Lung (tissue), 12 donors: ENCODE measurements around the gene GALC. TPM values are rescaled to one million over a fixed set of nuclear protein-coding genes. Genes with fewer than 3 reads are reported as not detected.

ENCODE experiments used
- ATAC-seq: fragments of 200-7000 bp; cut with Tn5 transposase; one replicate; pipeline ENCODE4 v1.9.1; 2020; ENCODE audit warnings: moderate number of reproducible peaks; ENCODE audit not compliant: insufficient read depth, low FRiP score
- DNase-seq, 3 donors: peaks; one replicate each; pipeline ENCODE4 v3.0.0-alpha.2; 2013 to 2017
- H3K27ac ChIP-seq, 2 donors: one replicate each; pipeline ENCODE4 v1.5.1; 2013; ENCODE audit warnings: mild to moderate bottlenecking in 2 of 2, moderate library complexity in 2 of 2, control low read depth in 1 of 2, inconsistent platforms in 1 of 2, low read depth in 1 of 2, low read length in 1 of 2
- H3K27me3 ChIP-seq, 3 donors: one replicate each; pipeline ENCODE4 v1.5.1; 2013; ENCODE audit warnings: low read length in 2 of 3; ENCODE audit not compliant: control insufficient read depth in 3 of 3, insufficient read depth in 3 of 3
- H3K36me3 ChIP-seq, 4 donors: one replicate each; pipeline ENCODE4 v1.5.1; 2013; ENCODE audit warnings: low read length in 4 of 4, mild to moderate bottlenecking in 1 of 4, moderate library complexity in 1 of 4; ENCODE audit not compliant: control insufficient read depth in 4 of 4, insufficient read depth in 4 of 4
- H3K4me1 ChIP-seq, 5 donors: one replicate each; pipeline ENCODE4 v1.5.1; 2013; ENCODE audit warnings: low read length in 5 of 5, mild to moderate bottlenecking in 2 of 5, moderate library complexity in 1 of 5; ENCODE audit not compliant: control insufficient read depth in 5 of 5, insufficient read depth in 5 of 5
- H3K4me3 ChIP-seq: one replicate; pipeline ENCODE4 v1.5.1; 2013; ENCODE audit warnings: mild to moderate bottlenecking, control low read depth, moderate library complexity
- H3K9ac ChIP-seq, 2 donors: one replicate each; pipeline ENCODE4 v1.5.1; 2013; ENCODE audit warnings: low read length in 2 of 2, control low read depth in 1 of 2; ENCODE audit not compliant: insufficient read depth in 1 of 2
- H3K9me3 ChIP-seq, 4 donors: one replicate each; pipeline ENCODE4 v1.5.1; 2013; ENCODE audit warnings: low read length in 3 of 4, mild to moderate bottlenecking in 1 of 4, moderate library complexity in 1 of 4; ENCODE audit not compliant: control insufficient read depth in 4 of 4, insufficient read depth in 3 of 4
- WGBS, 2 donors: extraction: QIAGEN DNeasy Blood & Tissue Kit; methylation state at CpG; one replicate each; pipeline ENCODE4 v1.1.7; 2013; 5-methylcytosine and 5-hydroxymethylcytosine counted together
- polyA plus RNA-seq, 2 donors: library from polyadenylated mRNA; stranded (reverse); fragments of 200-250 nt; gene quantifications; one replicate each; pipeline ENCODE4 v1.2.1, GENCODE V29; 2013
- total RNA-seq, 2 donors: library from RNA; depleted of rRNA in 1 of 2; stranded (reverse); fragments of >200 nt in 1 of 2; gene quantifications; one replicate each; pipeline ENCODE4 v1.2.1, GENCODE V29; 2014 to 2021
- TF ChIP-seq, protein P1 (sequence below): IDR thresholded peaks from 2 replicates; pipeline ENCODE4 v1.5.1; 2012; ENCODE audit warnings: mild to moderate bottlenecking; ENCODE audit errors: control extremely low read depth, extremely low read depth
- donor health status: control.
- donor health status: control.
- donor health status: Bipolar disorder and iron deficiency.
- donor health status: healthy.
- donor health status: DM: yes; HTN: yes; CAD: no.

GALC gene
- total and polyA plus RNA-seq, 4 donors: 10.0 to 51.1 (median 33.5) TPM

DNA sequence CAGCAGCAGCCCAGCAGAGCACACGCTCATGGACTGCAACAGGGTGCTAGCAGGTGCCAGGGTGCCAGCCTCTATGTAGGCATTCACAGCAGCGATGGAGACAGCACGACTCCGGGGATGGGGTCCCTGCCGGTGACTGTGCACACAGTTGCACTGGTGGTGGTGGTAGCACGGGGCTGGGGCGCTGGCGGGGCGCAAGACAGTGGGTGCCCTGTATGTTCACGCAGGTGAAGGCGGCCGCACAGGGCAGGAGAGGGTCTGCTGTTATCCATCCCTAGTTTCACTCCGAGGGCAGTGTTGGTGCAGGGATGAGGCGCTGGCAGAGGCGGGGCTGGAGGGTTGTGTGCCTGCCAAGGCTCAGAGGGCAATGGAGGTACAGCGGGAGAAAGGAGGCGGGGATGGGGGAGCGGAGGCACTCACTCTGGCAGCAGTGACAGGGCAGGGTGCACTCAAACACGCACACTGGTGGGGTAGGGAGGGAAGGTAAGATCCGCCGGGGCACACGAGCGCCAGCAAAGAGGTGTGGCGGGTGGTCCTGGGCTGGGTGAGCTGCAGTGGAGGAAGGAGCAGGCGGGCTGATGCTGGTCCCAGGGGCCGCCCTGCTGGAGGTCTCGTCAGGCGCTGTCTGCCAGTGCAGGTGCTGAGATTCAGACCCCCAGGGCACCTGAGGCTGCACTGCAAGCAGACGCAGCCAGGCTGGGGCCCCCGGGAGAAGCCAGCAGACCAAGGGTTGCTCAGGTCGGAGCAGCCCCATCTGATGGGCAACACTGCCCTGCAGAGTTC is 76.7 kb downstream of the GALC start:
- Histone ChIP-seq H3K9ac (no peak overlapping the region), H3K9me3 (peaks cover 0 to 10% (median 5%) of the 10 kb centered on the region in 4 donors), H3K36me3 (no peaks in the 10 kb centered on the region), H3K27ac (no peak overlapping the region), H3K4me1 (no peaks in the 10 kb centered on the region), H3K4me3 (no peak overlapping the region), H3K27me3 (no peaks in the 10 kb centered on the region)
- TF ChIP-seq, protein P1, sequence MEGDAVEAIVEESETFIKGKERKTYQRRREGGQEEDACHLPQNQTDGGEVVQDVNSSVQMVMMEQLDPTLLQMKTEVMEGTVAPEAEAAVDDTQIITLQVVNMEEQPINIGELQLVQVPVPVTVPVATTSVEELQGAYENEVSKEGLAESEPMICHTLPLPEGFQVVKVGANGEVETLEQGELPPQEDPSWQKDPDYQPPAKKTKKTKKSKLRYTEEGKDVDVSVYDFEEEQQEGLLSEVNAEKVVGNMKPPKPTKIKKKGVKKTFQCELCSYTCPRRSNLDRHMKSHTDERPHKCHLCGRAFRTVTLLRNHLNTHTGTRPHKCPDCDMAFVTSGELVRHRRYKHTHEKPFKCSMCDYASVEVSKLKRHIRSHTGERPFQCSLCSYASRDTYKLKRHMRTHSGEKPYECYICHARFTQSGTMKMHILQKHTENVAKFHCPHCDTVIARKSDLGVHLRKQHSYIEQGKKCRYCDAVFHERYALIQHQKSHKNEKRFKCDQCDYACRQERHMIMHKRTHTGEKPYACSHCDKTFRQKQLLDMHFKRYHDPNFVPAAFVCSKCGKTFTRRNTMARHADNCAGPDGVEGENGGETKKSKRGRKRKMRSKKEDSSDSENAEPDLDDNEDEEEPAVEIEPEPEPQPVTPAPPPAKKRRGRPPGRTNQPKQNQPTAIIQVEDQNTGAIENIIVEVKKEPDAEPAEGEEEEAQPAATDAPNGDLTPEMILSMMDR: no peak
- ATAC-seq: no peak
- DNase-seq: no peak
- WGBS, 2 donors: 89 to 95% methylated on average over 30 to 31 of the region's 31 CpGs

DNA sequence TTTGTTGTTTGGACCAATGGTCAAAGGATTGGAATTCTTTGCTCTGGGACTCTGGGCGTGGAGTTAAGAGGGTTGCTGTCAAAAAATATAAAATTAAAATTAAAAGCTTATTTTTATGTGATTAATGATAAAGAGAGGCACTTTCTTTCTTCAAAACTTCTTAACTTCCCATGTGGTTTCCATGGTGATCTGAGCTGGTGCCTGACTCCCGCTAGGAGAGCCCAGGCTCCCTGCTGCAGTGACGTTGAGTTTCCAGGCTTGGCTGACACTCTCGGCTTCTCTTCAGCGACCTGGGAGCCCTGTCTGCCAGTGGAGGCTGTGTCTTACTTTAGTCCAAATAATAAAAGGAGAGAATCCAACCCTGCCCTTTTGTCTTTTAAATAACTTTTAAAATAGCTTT is 84.4 kb downstream of the GALC start:
- DNase-seq: no peak
- no peak overlapping the region for H3K9ac ChIP-seq
- H3K27ac ChIP-seq: no peak overlapping the region
- no peaks in the 10 kb centered on the region for H3K27me3 ChIP-seq
- TF ChIP-seq, protein P1: no peak
- peaks cover 0 to 5% (median 0%) of the 10 kb centered on the region in 5 donors for H3K4me1 ChIP-seq
- H3K36me3 ChIP-seq: no peaks in the 10 kb centered on the region
- 38 to 52% methylated on average over 5 of the region's 5 CpGs for WGBS, 2 donors
- no peak overlapping the region for H3K4me3 ChIP-seq
- H3K9me3 ChIP-seq: peaks cover 0 to 9% (median 6%) of the 10 kb centered on the region in 4 donors
- no peak for ATAC-seq

DNA sequence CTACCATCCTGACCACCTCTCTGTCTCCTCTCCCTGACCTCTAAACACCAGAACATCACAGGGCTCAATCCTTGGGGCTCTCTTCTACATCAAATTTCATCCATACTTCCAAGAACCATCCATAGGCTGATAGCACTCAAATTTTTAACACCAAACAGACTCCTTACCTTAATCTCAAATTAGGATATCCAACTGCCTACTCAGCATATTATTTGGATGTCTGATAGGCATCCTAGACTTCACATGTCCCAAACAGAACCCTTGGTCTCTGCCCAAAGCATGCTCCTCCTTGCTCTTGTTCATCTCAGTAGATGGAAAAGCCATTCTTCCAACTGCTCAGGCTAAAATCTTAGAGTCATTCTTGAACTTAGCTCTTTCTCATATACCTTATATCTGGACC is 91.3 kb downstream of the GALC start:
- Histone ChIP-seq H3K9ac (no peak overlapping the region), H3K9me3 (peaks cover 0 to 1% (median 0%) of the 10 kb centered on the region in 4 donors), H3K27ac (no peak overlapping the region), H3K4me1 (peaks cover 0 to 5% (median 0%) of the 10 kb centered on the region in 5 donors), H3K36me3 (no peaks in the 10 kb centered on the region), H3K4me3 (no peak overlapping the region), H3K27me3 (peaks cover 0 to 4% (median 2%) of the 10 kb centered on the region in 3 donors)
- ATAC-seq: no peak
- DNase-seq: no peak
- TF ChIP-seq, protein P1: no peak
